Measurements from ENCODE around the gene TBCD.

The TBCD gene

DNA sequence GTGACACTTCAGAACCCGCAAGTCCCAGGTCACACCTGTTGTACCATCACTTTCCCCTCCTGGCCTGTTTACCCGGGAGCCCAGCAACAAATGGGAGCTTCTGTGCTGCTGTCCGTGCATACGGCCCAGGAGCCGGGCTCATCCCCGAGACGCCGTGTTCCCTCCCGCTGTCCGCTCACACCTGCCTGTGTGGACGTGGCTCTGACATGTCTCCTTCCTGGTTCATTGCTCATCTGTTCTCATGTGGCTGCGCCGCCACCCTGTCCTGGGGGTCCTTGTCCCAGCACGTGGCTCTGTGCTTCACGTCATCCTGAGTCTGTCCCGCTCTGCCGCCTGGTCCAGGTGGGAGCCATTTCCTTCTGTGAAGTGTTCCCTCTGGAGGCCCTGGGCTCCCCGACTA is 37.9 kb downstream of the TBCD start:
- in situ Hi-C loops (cut with HindIII; ENCODE audit: low sequenced_read_pairs), result no loop called here

DNA sequence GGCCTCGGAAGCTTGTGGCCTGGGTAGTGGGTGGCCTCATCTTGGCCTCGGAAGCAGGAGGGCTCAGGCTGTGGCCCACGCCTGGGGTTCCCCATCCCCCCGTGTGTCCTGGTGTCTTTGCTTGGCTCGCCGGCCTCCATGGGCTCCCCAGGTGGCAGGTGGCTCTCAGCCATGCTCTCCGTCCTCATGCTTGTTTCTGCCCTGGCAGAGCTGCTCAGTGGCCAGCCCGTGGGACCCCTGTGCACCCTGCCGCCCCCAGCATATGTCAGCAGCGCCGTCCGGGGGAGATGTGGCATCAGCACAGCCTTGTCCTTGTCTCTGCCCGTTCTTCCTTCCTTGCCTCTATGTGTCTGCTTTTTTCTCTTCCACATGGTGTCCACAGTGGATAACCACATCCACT is 38.5 kb downstream of the TBCD start:
- in situ Hi-C loops (cut with HindIII; ENCODE audit: low sequenced_read_pairs), result no loop called here

DNA sequence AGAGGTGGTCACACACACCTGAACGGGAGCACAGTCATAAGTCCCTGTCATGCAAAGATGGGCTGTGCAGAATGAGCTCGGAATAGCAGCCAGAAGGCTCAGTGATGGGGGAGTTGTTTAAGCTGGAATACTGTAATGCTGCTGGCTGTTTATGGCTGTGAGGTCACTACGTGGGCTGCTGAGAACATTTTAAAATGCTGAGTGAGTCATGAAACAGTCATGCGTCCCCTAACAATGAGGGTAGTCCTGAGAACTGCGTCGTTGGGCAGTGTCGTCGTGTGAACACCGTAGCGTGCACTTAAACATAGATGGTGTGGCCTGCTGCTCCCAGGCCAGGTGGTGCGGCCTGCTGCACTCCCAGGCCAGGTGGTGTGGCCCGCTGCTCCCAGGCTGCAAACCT is 39.7 kb downstream of the TBCD start:
- in situ Hi-C loops (cut with HindIII; ENCODE audit: low sequenced_read_pairs), result no loop called here

DNA sequence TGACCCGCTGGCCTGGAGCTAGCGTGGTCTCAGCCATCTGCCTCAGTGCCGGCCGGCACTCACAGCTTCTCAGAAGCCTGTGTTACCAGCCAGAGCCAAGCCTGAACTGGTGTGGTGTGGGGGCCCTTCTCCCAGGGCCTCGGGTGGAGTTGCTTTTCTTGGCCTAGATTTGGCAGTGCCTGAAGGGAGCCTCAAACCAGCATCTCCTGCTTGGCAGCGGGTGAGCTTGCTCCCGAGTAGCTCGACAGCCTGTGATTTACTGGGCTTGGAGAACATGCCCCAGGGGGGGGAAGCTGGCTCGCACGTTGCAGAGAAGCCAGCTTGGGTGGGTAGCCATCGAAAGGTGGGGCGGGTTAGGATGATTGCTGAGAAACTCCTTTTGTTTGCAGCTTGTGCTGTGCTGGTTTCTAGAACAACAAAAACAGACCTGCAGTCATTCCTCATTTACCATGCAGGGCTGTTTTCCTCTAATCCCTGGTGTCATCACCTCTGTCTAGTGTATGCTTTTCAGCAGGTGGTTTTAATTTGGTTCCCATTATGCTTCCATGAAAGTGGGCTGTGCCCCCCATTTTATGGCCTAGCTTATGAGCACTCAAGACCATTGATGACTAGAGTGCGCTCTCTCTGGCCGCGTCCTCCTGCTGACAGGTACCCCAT is 42.2 kb downstream of the TBCD start:
- in situ Hi-C loops (cut with HindIII; ENCODE audit: low sequenced_read_pairs), result no loop called here

DNA sequence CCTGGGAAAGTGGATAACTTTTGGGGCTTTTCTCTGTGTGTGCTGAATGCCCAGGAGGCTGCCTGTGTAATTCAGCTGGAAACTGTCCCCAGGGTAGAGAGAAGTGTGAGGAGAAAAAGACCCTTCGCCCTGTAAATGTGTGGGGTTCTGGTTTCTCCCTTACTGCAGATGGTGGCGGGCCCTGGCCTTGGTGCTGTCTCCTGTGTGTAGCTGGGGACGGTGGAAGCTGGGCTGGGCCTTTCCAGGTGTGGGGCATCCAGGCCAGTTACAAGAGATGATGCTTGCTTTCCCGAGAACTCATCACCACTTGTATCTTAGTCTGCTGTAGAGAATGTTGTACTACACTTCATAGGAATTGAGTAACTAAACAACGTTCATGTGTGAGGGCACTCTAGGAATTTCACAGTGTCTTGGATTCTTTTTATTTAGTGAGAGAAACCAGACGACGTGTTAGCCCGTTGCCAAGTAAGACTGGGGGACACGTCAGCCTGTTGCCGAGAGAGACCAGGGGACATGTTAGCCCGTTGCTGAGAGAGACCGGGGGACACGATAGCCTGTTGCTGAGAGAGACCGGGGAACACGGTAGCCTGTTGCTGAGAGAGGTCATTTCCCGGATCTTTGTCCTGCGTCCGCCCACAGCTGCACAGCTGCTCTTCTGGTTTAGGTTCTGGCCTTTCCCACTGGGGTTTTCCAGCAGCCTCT is 43.1 kb downstream of the TBCD start:
- in situ Hi-C loops (cut with HindIII; ENCODE audit: low sequenced_read_pairs), result no loop called here

DNA sequence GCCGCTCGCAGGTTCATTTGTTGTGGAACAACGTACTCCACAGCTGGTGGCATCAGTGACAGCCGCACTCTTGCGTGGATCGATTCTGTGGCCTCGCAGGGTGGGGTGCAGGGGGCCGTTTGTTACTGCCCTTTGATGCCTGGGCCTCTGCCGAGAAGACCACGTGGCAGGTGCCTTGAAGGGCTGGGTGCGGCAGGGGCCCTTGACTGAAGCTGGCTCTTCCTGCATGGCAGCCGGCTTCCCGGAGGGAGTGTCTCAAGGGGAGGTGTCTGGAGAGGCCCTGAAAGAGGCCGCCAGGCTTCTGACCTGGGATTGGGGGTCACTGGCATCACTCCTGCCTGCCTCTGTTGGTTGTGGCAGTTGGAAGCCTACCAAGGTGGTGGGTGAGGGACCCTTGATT is 43.8 kb downstream of the TBCD start:
- in situ Hi-C loops (cut with HindIII; ENCODE audit: low sequenced_read_pairs), result no loop called here

DNA sequence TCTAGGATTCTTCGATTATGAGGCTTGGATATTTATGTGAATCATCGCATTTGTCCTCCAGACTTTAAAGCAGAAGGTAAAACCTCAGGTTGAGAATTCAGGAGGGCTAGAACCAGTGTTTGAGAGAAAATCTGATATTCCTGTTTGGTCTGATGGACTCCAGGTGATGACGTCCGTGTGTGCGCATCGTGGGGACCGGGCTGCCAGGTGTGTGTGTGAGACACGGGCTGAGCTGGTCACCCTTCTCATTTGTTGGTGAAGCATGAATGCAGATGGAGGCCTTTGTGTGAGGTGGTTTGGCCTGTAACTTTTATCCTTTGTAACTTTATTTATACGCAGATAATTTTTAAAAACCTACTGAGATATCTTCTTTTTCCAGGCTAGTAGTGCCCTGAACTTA is 45.2 kb downstream of the TBCD start:
- in situ Hi-C loops (cut with HindIII; ENCODE audit: low sequenced_read_pairs), result no loop called here

DNA sequence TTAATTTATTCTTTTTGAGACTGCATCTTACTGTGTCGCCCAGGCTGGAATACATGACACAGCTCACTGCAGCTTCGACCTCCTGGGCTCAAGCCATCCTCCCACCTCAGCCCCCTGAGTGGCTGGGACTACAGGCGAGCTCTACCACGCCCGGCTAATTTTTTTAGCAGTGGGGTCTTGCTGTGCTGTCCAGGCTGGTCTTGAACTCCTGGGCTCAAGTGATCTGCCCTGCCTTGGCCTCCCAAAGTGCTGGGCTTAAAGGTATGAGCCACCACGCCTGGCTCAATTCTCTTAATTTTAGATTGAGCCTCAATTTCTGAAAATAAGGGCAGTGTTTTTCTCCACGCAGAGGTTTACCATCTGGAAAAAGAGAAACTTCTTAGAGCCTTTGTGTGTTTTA is 46.9 kb downstream of the TBCD start:
- in situ Hi-C loops (cut with HindIII; ENCODE audit: low sequenced_read_pairs), result no loop called here

DNA sequence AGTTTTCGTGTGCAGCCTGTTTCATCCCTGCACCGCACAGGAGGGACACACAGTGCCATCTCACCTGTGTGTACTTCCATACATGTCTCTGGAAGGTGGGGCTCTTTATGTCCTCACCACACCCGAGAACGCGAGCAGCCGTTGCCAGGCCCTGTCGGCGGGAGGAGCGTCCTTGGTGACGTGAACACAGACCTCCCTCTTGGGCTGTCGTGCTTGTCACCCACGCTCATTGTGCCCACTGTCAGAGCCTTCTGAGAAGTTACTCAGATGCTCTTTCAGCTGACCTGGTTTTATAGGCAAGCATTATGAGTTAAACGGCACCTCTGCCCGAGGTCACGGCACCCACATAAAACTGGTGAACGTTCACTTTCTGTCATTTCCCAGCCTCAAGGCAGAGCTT is 47.7 kb downstream of the TBCD start:
- in situ Hi-C loops (cut with HindIII; ENCODE audit: low sequenced_read_pairs), result no loop called here

DNA sequence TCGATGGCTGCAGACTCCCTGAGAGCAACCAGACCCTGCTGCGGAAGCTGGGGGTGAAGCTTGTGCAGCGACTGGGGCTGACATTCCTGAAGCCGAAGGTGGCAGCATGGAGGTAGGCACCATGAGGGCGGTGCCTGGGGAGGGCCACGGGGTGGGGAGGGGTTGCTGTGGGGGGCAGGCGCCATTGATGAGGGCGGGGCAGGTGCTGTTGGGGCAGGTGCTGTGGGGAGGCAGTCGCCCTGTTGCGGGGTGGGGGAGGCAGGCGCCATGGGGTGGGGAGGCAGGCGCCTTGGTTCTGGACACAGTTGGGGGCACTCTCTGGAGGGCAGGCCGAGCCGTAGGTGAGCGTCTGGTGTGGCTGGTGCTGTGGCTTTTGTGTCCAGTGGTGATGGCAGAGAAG is 49.0 kb downstream of the TBCD start:
- in situ Hi-C loops (cut with HindIII; ENCODE audit: low sequenced_read_pairs), result no loop called here

DNA sequence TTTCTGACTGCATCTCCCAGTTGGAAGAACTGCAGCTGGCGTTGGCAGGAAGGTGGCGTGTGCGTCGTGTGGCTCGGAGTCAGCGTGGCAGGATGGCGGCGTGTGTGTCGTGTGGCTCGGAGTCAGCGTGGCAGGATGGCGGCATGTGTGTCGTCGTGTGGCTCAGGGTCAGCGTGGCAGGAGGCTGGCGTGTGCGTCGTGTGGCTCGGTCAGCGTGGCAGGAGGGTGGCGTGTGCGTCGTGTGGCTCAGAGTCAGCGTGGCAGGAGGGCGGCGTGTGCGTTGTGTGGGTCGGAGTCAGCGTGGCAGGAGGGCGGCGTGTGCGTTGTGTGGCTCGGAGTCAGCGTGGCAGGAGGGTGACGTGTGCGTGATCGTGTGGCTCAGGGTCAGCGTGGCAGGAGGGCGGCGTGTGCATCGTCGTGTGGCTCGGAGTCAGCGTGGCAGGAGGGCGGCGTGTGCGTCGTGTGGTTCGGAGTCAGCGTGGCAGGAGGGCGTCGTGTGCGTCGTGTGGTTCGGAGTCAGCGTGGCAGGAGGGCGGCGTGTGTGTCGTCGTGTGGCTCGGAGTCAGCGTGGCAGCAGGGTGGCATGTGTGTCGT is 49.6 kb downstream of the TBCD start:
- in situ Hi-C loops (cut with HindIII; ENCODE audit: low sequenced_read_pairs), result no loop called here

DNA sequence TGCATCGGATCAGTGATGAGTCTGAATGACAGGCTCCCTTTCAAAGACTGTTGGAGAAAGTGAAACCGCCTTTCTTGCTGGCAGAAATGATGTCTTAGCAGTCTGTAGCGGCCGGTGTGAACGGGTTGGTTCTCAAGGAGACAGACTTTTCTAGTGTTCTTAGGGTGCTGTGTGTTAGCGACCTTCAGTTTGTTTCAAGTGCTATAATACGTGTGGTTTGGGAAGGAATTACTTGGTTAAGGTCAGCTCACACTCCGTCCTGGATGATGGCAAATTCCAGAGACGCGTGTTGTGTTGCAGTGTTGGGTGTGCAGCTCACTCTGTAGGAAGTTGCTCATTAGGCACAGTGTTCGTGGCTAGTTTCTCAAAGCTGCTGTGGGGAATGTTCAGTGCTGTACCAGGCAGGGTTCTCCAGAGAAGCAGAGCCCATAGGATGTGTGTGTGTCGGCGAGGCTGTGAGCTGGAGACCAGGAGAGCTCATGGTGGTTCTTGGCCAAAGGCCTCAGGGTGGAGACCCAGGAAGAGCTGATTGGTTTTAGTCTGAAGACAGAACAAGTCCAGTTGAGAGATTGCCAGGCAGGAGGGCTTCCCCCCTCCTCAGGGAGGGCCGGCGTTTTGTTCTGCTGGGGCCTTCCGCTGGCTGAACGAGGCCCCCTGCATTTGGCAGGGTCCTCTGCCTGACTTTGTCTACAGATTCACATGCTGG is 50.4 kb downstream of the TBCD start:
- in situ Hi-C loops (cut with HindIII; ENCODE audit: low sequenced_read_pairs), result no loop called here

DNA sequence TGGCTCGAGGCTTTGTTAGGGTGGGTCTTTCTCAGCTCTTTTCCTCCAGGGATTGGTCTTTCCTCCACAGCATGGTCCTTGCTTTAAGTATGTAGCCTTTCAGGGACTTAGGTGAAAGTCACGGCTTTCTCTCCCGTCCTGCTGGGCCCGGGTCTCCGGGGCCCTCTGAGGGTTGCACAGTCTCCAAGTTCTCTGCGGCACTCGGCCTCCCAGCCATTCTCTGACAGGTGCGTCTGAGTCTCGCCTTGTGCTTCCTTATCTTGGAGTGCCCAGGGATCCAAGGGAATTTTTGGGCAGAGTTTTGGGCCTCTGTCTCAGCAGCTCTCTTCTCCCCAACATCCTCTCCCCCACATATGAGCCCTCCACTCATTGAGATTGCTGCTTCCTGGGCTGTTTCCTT is 51.3 kb downstream of the TBCD start:
- in situ Hi-C loops (cut with HindIII; ENCODE audit: low sequenced_read_pairs), result no loop called here

DNA sequence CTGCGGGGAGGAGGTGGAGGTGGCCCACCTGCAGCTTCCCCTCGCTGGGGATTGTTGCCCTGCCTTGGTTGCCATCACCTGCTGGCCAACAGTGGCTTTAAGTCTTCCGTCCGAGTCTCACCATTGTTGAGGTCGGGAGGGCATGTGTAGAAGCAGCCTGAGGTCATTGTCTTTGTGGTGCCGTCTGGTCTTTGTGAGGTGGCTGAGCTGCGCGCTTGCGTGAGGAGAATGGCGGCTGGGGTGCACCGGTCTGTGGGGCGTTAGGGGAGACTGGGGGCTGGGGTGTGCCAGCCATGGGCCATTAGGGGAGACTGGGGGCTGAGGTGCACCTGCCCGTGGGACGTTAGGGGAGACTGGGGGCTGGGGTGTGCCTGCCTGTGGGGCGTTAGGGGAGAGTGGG is 51.7 kb downstream of the TBCD start:
- in situ Hi-C loops (cut with HindIII; ENCODE audit: low sequenced_read_pairs), result no loop called here

DNA sequence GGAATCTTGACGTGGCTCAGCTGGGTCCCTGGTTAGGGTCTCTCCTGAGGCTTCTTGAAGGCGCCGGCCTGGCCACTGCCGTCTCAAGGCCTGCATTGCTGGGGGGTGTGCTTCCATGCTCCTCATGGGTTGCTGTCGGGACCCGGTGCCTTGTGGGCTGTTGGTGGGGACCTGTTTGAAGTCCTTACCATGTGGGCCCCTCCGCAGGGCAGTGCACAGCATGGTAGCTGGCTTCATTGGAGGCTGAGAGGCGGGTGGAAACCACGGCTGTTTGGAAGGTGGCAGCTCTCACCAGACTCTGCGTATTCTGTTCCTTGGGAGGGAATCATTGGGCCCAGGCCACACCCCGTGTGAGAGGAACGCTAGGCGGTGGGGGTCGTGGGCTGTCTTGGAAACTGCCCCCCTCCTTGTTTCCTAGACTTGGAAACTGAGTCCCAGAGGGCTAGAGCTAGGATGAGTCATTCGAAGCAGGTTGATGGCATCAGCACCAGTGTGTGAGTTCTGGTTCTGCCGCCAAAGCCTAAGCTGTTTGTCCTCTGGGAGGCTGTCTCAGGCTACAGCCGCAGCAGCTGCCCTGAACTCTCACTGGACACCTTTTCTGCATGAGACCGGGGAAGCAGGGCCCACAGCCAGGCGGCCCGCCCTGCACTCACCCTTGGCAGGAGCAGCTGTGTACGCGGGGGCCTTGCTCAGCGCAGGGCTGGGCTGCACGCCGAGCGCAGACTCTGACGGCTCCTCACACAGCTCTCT is 52.8 kb downstream of the TBCD start:
- in situ Hi-C loops (cut with HindIII; ENCODE audit: low sequenced_read_pairs), result no loop called here

DNA sequence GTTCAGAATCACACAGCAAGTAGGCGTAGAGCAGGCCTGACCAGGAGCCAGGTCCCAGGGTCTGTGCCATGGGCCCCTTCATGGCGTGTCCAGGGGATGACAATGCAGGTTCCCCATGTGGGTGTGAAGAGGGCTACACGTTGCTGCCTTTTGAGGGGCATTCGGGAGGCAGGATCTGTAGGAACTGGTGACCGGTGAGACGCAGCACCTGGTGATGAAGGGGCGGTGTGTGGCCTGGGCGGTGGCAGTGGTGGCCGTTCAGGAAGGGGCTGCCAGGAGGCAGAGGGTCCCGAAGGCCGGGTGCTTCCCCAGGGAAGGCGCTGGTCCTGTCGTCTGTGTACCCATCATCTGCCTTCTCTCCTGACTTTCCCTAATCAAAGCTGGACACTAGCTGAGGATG is 53.4 kb downstream of the TBCD start:
- in situ Hi-C loops (cut with HindIII; ENCODE audit: low sequenced_read_pairs), result no loop called here

DNA sequence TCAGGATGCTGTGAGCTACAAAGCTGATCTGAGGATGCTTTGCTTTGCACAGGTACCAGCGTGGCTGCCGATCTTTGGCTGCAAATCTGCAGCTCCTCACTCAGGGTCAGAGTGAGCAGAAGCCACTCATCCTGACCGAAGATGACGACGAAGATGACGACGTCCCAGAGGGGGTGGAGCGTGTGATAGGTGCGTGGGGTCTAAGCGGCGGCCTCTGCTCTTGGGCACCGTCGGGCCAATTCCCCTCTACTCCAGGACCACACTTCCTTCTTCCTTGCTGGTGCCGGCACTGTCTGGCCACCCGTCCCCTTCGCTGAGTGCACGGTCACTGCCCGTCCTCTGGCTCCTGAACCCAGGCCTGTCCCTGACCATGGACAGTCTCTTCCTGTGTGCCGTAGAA is 54.0 kb downstream of the TBCD start:
- in situ Hi-C loops (cut with HindIII; ENCODE audit: low sequenced_read_pairs), result no loop called here

DNA sequence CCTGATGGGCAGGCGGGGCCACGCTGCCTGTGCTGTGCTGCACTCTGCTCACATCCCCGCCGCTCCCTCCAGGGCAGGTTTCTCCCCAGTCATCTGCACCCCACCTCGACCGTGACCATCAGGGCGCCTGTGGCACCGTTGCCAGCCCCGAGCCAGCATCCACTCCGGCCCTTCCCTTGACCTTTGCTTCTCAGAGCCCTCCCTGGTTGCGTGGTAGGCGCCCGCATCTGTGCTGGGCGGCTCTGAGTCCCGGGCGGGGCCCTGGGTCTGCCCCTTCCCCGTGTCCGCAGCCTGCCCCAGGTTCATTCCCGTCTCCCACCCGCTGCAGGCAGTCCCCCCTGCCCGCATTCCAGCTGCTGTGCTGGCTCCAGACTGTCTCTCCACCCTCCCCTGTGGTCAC is 54.8 kb downstream of the TBCD start:
- in situ Hi-C loops (cut with HindIII; ENCODE audit: low sequenced_read_pairs), result no loop called here

DNA sequence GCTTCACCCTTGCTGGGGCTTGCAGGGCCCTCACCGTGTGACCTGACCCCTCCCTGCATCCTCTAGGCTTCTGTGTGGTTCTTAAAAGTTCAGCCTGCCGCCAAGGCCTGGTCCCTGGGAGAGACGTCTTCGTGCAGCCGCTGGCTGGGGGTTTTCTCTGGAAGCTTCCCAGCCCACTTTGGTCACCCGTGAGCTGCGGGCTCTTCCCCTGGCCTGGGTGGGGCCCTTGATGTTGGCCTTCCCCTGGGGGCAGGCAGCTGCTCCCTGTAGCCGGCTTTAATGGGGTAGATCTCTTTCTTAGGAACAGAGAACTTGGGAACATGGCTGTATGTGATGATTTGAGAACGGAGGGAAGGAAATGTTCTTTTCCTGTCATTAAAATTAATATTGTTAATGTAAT is 55.2 kb downstream of the TBCD start:
- in situ Hi-C loops (cut with HindIII; ENCODE audit: low sequenced_read_pairs), result no loop called here

DNA sequence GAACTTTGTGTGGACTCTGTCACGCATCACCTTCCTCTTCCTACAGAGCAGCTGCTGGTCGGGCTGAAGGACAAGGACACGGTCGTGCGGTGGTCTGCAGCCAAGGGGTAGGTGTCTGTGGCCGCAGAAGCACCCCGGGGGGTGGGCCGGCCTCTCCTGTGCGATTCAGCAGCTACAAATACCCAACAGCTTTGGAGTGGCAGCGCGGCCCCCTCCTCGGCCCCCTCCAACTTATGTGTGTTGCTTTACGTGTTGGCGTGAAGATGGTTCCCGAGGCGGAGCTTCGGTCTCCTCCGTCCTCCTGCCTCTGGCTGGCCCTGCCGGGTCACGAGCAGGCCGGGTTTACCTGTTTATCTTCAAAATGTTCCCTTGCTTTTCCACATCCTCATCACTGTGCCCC is 55.7 kb downstream of the TBCD start:
- in situ Hi-C loops (cut with HindIII; ENCODE audit: low sequenced_read_pairs), result no loop called here

DNA sequence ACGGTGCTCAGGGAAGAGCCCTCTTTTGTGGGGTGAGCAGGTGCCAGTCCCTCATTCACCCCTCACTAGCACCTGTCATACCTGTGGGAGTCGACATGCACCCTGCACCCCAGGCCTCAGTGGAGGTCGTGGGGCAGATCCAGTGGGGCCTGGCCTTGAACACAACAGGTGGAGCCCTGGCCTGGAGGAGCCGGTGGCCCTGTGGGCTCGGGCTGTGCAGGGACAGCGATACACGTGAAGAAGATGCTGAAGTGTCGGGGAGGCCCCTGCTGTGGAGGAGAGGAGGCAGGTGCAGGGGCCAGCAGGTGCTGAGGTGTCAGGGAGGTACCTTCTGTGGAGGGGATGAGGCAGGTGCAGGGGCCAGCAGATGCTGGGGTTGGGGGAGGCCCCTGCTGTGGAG is 56.1 kb downstream of the TBCD start:
- in situ Hi-C loops (cut with HindIII; ENCODE audit: low sequenced_read_pairs), result no loop called here

All from DLD1 (cell line).